H9 (cell line): Measurements from ENCODE around the gene RBMS3. TPM values are rescaled to one million over a fixed set of nuclear protein-coding genes. Genes with fewer than 3 reads are reported as not detected.

Source experiments
- DNase-seq: peaks from one replicate; pipeline ENCODE4 v3.0.0-alpha.2; 2017
- H2AFZ ChIP-seq: one replicate; pipeline ENCODE4 v1.6.1; 2013; ENCODE audit warnings: mild to moderate bottlenecking, low read length, control low read depth, moderate library complexity
- H2AK5ac ChIP-seq: 2 replicates; pipeline ENCODE4 v1.6.1; 2013; ENCODE audit warnings: low read length, control low read depth, mixed read lengths; ENCODE audit not compliant: insufficient read length
- H2BK120ac ChIP-seq: one replicate; pipeline ENCODE4 v1.6.1; 2013; ENCODE audit warnings: low read depth, mild to moderate bottlenecking, low read length, control low read depth, inconsistent platforms; ENCODE audit not compliant: poor library complexity, severe bottlenecking
- H2BK12ac ChIP-seq: 2 replicates; pipeline ENCODE4 v1.6.1; 2013; ENCODE audit warnings: low read length, control low read depth, mixed read lengths, low read depth; ENCODE audit not compliant: insufficient read length
- H2BK15ac ChIP-seq: 2 replicates; pipeline ENCODE4 v1.6.1; 2013; ENCODE audit warnings: low read depth, low read length, control low read depth
- H2BK20ac ChIP-seq: one replicate; pipeline ENCODE4 v1.6.1; 2013; ENCODE audit warnings: low read depth, mild to moderate bottlenecking, low read length, control low read depth, inconsistent platforms; ENCODE audit not compliant: poor library complexity, severe bottlenecking
- H2BK5ac ChIP-seq: 2 replicates; pipeline ENCODE4 v1.6.1; 2013; ENCODE audit warnings: low read length, control low read depth, mixed read lengths; ENCODE audit not compliant: insufficient read length
- H3K14ac ChIP-seq: 2 replicates; pipeline ENCODE4 v1.6.1; 2013; ENCODE audit warnings: low read length, control low read depth; ENCODE audit not compliant: insufficient read depth
- H3K18ac ChIP-seq: 2 replicates; pipeline ENCODE4 v1.6.1; 2013; ENCODE audit warnings: low read depth, mild to moderate bottlenecking, mixed read lengths, low read length, control low read depth; ENCODE audit not compliant: insufficient read length
- H3K23ac ChIP-seq: 2 replicates; pipeline ENCODE4 v1.6.1; 2013; ENCODE audit warnings: low read length, control low read depth, mixed read lengths, low read depth; ENCODE audit not compliant: insufficient read length
- H3K23me2 ChIP-seq: 2 replicates; pipeline ENCODE4 v1.6.1; 2013; ENCODE audit warnings: low read depth, mild to moderate bottlenecking, mixed read lengths, low read length, control low read depth; ENCODE audit not compliant: insufficient read length, poor library complexity, severe bottlenecking
- H3K27ac ChIP-seq: 2 replicates; pipeline ENCODE4 v1.5.1; 2013; ENCODE audit warnings: low read length, control low read depth, mixed read lengths, low read depth; ENCODE audit not compliant: insufficient read length
- H3K27me3 ChIP-seq: 2 replicates; pipeline ENCODE4 v1.6.1; 2013; ENCODE audit warnings: low read length, control low read depth, inconsistent platforms; ENCODE audit not compliant: insufficient read depth
- H3K4ac ChIP-seq: 2 replicates; pipeline ENCODE4 v1.6.1; 2013; ENCODE audit warnings: low read depth, mild to moderate bottlenecking, control low read depth, inconsistent platforms, low read length, moderate library complexity
- H3K4me1 ChIP-seq: 2 replicates; pipeline ENCODE4 v1.6.1; 2013; ENCODE audit warnings: low read length, control low read depth, inconsistent platforms; ENCODE audit not compliant: insufficient read depth
- H3K4me2 ChIP-seq: 2 replicates; pipeline ENCODE4 v1.6.1; 2013; ENCODE audit warnings: low read length, control low read depth, mixed read lengths; ENCODE audit not compliant: insufficient read length, insufficient read depth
- H3K56ac ChIP-seq: 2 replicates; pipeline ENCODE4 v1.6.1; 2013; ENCODE audit warnings: low read depth, mild to moderate bottlenecking, mixed read lengths, low read length, control low read depth; ENCODE audit not compliant: insufficient read length
- H3K79me1 ChIP-seq: 2 replicates; pipeline ENCODE4 v1.6.1; 2013; ENCODE audit warnings: low read depth, mild to moderate bottlenecking, moderate library complexity, low read length, control low read depth, inconsistent platforms; ENCODE audit not compliant: insufficient read depth, poor library complexity, severe bottlenecking
- H3K79me2 ChIP-seq: 2 replicates; pipeline ENCODE4 v1.6.1; 2013; ENCODE audit warnings: low read length, control low read depth, inconsistent platforms; ENCODE audit not compliant: insufficient read depth
- H3K9ac ChIP-seq: 2 replicates; pipeline ENCODE4 v1.6.1; 2013; ENCODE audit warnings: low read length, control low read depth, mixed read lengths; ENCODE audit not compliant: insufficient read length; ENCODE audit errors: extremely low read depth
- H3K9me3 ChIP-seq: one replicate; pipeline ENCODE4 v1.6.1; 2013; ENCODE audit warnings: low read depth, low read length, inconsistent platforms; ENCODE audit not compliant: control insufficient read depth
- H3T11ph ChIP-seq: one replicate; pipeline ENCODE4 v1.6.1; 2013; ENCODE audit warnings: mild to moderate bottlenecking, low read length, control low read depth, inconsistent platforms
- H4K20me1 ChIP-seq: one replicate; pipeline ENCODE4 v1.6.1; 2013; ENCODE audit not compliant: control insufficient read depth, insufficient read length, insufficient read depth
- H4K5ac ChIP-seq: 2 replicates; pipeline ENCODE4 v1.6.1; 2013; ENCODE audit warnings: low read depth, mild to moderate bottlenecking, mixed read lengths, low read length, control low read depth; ENCODE audit not compliant: insufficient read length
- H4K8ac ChIP-seq: replicated peaks from 2 replicates; pipeline ENCODE4 v1.6.1; 2013; ENCODE audit warnings: low read length, control low read depth, mixed read lengths, low read depth; ENCODE audit not compliant: insufficient read length
- H4K91ac ChIP-seq: 2 replicates; pipeline ENCODE4 v1.6.1; 2013; ENCODE audit warnings: low read depth, mild to moderate bottlenecking, moderate library complexity, mixed read lengths, low read length, control low read depth; ENCODE audit not compliant: insufficient read length
- H3K27ac Mint-ChIP-seq, 3 experiments: 2 replicates in 2 of 3; 3 replicates in 1 of 3; pipeline ENCODE4 v1.8.0; 2020 to 2021; ENCODE audit warnings: mixed read lengths in 3 of 3, mild to moderate bottlenecking in 1 of 3, moderate library complexity in 1 of 3
- H3K27me3 Mint-ChIP-seq: 2 replicates; pipeline ENCODE4 v1.8.0; 2021; ENCODE audit warnings: low read depth, mild to moderate bottlenecking, moderate library complexity, mixed read lengths
- H3K36me3 Mint-ChIP-seq, 3 experiments: 2 replicates in 2 of 3; 3 replicates in 1 of 3; pipeline ENCODE4 v1.8.0; 2020 to 2021; ENCODE audit warnings: low read depth in 3 of 3, mixed read lengths in 3 of 3; ENCODE audit not compliant: insufficient read depth in 1 of 3
- H3K4me1 Mint-ChIP-seq, 2 experiments: 2 replicates each; pipeline ENCODE4 v1.8.0; 2020; ENCODE audit warnings: mixed read lengths in 2 of 2
- H3K4me3 Mint-ChIP-seq, 2 experiments: 2 replicates in 1 of 2; 3 replicates in 1 of 2; pipeline ENCODE4 v1.8.0; 2020 to 2021; ENCODE audit warnings: mild to moderate bottlenecking in 2 of 2, mixed read lengths in 2 of 2, moderate library complexity in 1 of 2
- H3K9me3 Mint-ChIP-seq, 2 experiments: 2 replicates in 1 of 2; 3 replicates in 1 of 2; pipeline ENCODE4 v1.8.0; 2020; ENCODE audit warnings: mild to moderate bottlenecking in 2 of 2, mixed read lengths in 2 of 2, moderate library complexity in 1 of 2
- WGBS: extraction: QIAGEN DNeasy Blood & Tissue Kit; methylation state at CpG from one replicate; pipeline ENCODE4 v1.1.7; 2013; ENCODE audit warnings: missing lambda C conversion rate, low lambda C conversion rate, mixed read lengths; ENCODE audit not compliant: insufficient read length; ENCODE audit errors: extremely low coverage; 5-methylcytosine and 5-hydroxymethylcytosine counted together
- total RNA-seq: library from RNA; stranded (reverse); gene quantifications from 2 replicates; pipeline ENCODE4 v1.2.1, GENCODE V29; 2021
- TF ChIP-seq, protein P1 (sequence below): fragments of 200-600 bp; sonication (generic); conservative IDR thresholded peaks from 3 replicates; pipeline ENCODE4 v1.8.0; 2021; ENCODE audit warnings: antibody characterized with exemption, mild to moderate bottlenecking

The RBMS3 gene
- total RNA-seq, 1 experiment from 2014 or later = 8.1 TPM

GRCh38 chr3:30020380-30020779 is 739.5 kb downstream of the RBMS3 start:
- Histone ChIP-seq H3K27me3 (no peaks in the 10 kb centered on the region), H3K4me2 (no peak overlapping the region), H4K20me1 (no peaks in the 10 kb centered on the region), H3K4me1 (no peaks in the 10 kb centered on the region), H3K23ac (no peak overlapping the region), H3T11ph (no peak overlapping the region), H3K9ac (no peak overlapping the region), H3K27ac (no peak overlapping the region), H3K14ac (no peak overlapping the region), H3K4ac (no peak overlapping the region), H3K23me2 (no peaks in the 10 kb centered on the region), H3K56ac (no peak overlapping the region), H2BK5ac (no peak overlapping the region), H2BK15ac (no peak overlapping the region), H4K91ac (no peak overlapping the region), H3K9me3 (no peaks in the 10 kb centered on the region), H2BK12ac (no peak overlapping the region), H4K5ac (no peak overlapping the region), H3K18ac (no peak overlapping the region), H4K8ac (no peak overlapping the region), H2BK120ac (no peak overlapping the region), H3K79me2 (no peaks in the 10 kb centered on the region), H2AFZ (no peak overlapping the region), H2BK20ac (no peak overlapping the region), H2AK5ac (no peak overlapping the region), H3K79me1 (no peaks in the 10 kb centered on the region)
- Mint-ChIP-seq H3K9me3 (no peaks in the 10 kb centered on the region), H3K4me3 (no peak overlapping the region), H3K4me1 (no peaks in the 10 kb centered on the region), H3K36me3 (no peaks in the 10 kb centered on the region), H3K27me3 (no peaks in the 10 kb centered on the region), H3K27ac (no peak overlapping the region)
- no CpG with 5 or more reads among the region's 1 CpG for WGBS
- TF ChIP-seq, protein P1, sequence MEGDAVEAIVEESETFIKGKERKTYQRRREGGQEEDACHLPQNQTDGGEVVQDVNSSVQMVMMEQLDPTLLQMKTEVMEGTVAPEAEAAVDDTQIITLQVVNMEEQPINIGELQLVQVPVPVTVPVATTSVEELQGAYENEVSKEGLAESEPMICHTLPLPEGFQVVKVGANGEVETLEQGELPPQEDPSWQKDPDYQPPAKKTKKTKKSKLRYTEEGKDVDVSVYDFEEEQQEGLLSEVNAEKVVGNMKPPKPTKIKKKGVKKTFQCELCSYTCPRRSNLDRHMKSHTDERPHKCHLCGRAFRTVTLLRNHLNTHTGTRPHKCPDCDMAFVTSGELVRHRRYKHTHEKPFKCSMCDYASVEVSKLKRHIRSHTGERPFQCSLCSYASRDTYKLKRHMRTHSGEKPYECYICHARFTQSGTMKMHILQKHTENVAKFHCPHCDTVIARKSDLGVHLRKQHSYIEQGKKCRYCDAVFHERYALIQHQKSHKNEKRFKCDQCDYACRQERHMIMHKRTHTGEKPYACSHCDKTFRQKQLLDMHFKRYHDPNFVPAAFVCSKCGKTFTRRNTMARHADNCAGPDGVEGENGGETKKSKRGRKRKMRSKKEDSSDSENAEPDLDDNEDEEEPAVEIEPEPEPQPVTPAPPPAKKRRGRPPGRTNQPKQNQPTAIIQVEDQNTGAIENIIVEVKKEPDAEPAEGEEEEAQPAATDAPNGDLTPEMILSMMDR = no peak
- DNase-seq = no peak
